Ishikawa (cell line): ENCODE measurements around the gene IL21R.

Experiments used
- CEBPB ChIP-seq: IDR thresholded peaks from 2 replicates; pipeline ENCODE4 v1.6.1; 2012
- CREB1 ChIP-seq: IDR thresholded peaks from 2 replicates; pipeline ENCODE4 v1.6.1; 2012; ENCODE audit warnings: low read depth
- EGR1 ChIP-seq: IDR thresholded peaks from 2 replicates; pipeline ENCODE4 v1.6.1; 2012
- EP300 ChIP-seq: IDR thresholded peaks from 2 replicates; pipeline ENCODE4 v1.6.1; 2012; ENCODE audit warnings: borderline replicate concordance
- FOXM1 ChIP-seq: IDR thresholded peaks from 2 replicates; pipeline ENCODE4 v1.6.1; 2012; ENCODE audit warnings: low read depth, borderline replicate concordance
- NFIC ChIP-seq: IDR thresholded peaks from 2 replicates; pipeline ENCODE4 v1.6.1; 2012
- RAD21 ChIP-seq: IDR thresholded peaks from 2 replicates; pipeline ENCODE4 v1.6.1; 2012; ENCODE audit warnings: low read depth
- TAF1 ChIP-seq: IDR thresholded peaks from 2 replicates; pipeline ENCODE4 v1.6.1; 2012; ENCODE audit warnings: low read depth, mild to moderate bottlenecking
- TCF12 ChIP-seq: IDR thresholded peaks from 2 replicates; pipeline ENCODE4 v1.6.1; 2012; ENCODE audit warnings: low read depth
- TEAD4 ChIP-seq: IDR thresholded peaks from 2 replicates; pipeline ENCODE4 v1.6.1; 2012
- YY1 ChIP-seq: IDR thresholded peaks from 2 replicates; pipeline ENCODE4 v1.6.1; 2012; ENCODE audit warnings: low read depth
- ZBTB7A ChIP-seq: IDR thresholded peaks from 2 replicates; pipeline ENCODE4 v1.6.1; 2012; ENCODE audit warnings: low read depth
- TF ChIP-seq, protein P1 (sequence below): IDR thresholded peaks from 2 replicates; pipeline ENCODE4 v1.6.1; 2012; ENCODE audit warnings: low read depth, mild to moderate bottlenecking
- TF ChIP-seq, protein P2 (sequence below): IDR thresholded peaks from 2 replicates; pipeline ENCODE4 v1.6.1; 2012
- TF ChIP-seq, protein P3 (sequence below): IDR thresholded peaks from 2 replicates; pipeline ENCODE4 v1.6.1; 2012

IL21R gene

DNA sequence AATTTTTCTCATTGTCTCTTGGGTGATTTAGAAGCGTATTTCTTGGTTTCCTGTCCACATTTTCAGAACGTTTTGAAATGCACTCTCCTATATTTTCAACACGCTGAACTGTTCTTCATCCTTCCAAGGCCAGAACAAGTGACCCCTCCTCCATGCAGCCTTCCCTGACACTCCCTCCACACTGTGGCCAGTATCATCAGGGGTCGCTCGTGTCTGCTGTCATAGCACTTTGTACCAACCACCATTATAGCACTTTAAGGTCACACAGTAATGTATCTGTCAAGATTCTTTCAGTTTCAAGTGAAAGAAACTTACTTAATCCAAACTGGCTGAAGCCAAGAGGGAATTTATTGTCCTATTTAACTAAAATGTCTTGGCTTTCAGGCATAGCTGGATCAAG is 17.5 kb upstream of the IL21R start:
- TF ChIP-seq EP300 (no peak), RAD21 (no peak), TCF12 (no peak), EGR1 (no peak), CEBPB (no peak), TAF1 (no peak), YY1 (no peak), NFIC (no peak), ZBTB7A (no peak), FOXM1 (no peak), TEAD4 (no peak), CREB1 (no peak)
- TF ChIP-seq, protein P1, sequence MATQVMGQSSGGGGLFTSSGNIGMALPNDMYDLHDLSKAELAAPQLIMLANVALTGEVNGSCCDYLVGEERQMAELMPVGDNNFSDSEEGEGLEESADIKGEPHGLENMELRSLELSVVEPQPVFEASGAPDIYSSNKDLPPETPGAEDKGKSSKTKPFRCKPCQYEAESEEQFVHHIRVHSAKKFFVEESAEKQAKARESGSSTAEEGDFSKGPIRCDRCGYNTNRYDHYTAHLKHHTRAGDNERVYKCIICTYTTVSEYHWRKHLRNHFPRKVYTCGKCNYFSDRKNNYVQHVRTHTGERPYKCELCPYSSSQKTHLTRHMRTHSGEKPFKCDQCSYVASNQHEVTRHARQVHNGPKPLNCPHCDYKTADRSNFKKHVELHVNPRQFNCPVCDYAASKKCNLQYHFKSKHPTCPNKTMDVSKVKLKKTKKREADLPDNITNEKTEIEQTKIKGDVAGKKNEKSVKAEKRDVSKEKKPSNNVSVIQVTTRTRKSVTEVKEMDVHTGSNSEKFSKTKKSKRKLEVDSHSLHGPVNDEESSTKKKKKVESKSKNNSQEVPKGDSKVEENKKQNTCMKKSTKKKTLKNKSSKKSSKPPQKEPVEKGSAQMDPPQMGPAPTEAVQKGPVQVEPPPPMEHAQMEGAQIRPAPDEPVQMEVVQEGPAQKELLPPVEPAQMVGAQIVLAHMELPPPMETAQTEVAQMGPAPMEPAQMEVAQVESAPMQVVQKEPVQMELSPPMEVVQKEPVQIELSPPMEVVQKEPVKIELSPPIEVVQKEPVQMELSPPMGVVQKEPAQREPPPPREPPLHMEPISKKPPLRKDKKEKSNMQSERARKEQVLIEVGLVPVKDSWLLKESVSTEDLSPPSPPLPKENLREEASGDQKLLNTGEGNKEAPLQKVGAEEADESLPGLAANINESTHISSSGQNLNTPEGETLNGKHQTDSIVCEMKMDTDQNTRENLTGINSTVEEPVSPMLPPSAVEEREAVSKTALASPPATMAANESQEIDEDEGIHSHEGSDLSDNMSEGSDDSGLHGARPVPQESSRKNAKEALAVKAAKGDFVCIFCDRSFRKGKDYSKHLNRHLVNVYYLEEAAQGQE = no peak
- TF ChIP-seq, protein P2, sequence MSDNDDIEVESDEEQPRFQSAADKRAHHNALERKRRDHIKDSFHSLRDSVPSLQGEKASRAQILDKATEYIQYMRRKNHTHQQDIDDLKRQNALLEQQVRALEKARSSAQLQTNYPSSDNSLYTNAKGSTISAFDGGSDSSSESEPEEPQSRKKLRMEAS = no peak
- TF ChIP-seq, protein P3, sequence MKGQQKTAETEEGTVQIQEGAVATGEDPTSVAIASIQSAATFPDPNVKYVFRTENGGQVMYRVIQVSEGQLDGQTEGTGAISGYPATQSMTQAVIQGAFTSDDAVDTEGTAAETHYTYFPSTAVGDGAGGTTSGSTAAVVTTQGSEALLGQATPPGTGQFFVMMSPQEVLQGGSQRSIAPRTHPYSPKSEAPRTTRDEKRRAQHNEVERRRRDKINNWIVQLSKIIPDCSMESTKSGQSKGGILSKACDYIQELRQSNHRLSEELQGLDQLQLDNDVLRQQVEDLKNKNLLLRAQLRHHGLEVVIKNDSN = no peak

GRCh38 chr16:27385398-27385797 is 16.6 kb upstream of the IL21R start:
- TF ChIP-seq, protein P3 = no peak
- TF ChIP-seq NFIC (no peak), TAF1 (no peak), EP300 (no peak), TEAD4 (no peak), CREB1 (no peak), ZBTB7A (no peak), RAD21 (no peak), FOXM1 (no peak), EGR1 (no peak), YY1 (no peak), TCF12 (no peak), CEBPB (no peak)
- TF ChIP-seq, protein P1 = no peak
- TF ChIP-seq, protein P2 = no peak

- TF ChIP-seq CEBPB (no peak), TEAD4 (no peak), NFIC (no peak), CREB1 (no peak), YY1 (no peak), EP300 (no peak), TAF1 (no peak), ZBTB7A (no peak), FOXM1 (no peak), EGR1 (no peak), RAD21 (no peak), TCF12 (no peak)
- TF ChIP-seq, protein P2 = no peak
- TF ChIP-seq, protein P1 = no peak
- TF ChIP-seq, protein P3 = no peak
Observed at GRCh38 chr16:27386674-27387073, 15.3 kb upstream of the IL21R start.

DNA sequence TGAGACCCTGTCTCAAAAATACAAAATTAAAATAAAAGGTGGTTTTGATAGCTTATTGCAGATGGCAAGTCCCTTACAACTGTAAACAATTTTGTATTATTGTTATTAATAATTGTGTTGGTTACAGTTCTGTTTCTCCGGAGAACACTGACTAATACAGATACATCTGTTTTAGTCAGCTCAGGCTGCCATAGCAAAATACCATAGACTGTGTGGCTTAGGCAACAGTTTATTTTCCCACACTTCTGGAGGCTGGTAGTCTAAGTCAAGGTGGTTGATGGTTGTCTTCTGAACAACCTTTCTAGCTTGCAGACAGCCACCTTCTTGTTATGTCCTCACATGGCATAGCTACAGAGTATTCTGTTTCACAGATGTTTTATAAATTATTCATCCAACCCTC is 14.2 kb upstream of the IL21R start:
- TF ChIP-seq CEBPB = no peak
- no peak for TF ChIP-seq TEAD4
- TF ChIP-seq FOXM1 = no peak
- TF ChIP-seq, protein P1 = no peak
- no peak for TF ChIP-seq ZBTB7A
- TF ChIP-seq TAF1 = no peak
- TF ChIP-seq RAD21 = no peak
- TF ChIP-seq, protein P2 = no peak
- TF ChIP-seq, protein P3 = no peak
